Neural progenitor cell (in vitro differentiated cells): ENCODE measurements around the gene CFAP45. TPM values are rescaled to one million over a fixed set of nuclear protein-coding genes. Genes with fewer than 3 reads are reported as not detected.

Source experiments
- DNase-seq: peaks from one replicate; pipeline ENCODE4 v3.0.0-alpha.2; 2016; ENCODE audit warnings: low spot score
- H2AFZ ChIP-seq: fragments of 200-600 bp; sonication (generic); replicated peaks from 2 replicates; pipeline ENCODE4 v1.6.1; 2016; ENCODE audit warnings: antibody characterized with exemption
- H3F3A ChIP-seq: fragments of 200-600 bp; sonication (generic); 2 replicates; pipeline ENCODE4 v1.6.1; 2016; ENCODE audit warnings: antibody characterized with exemption, low read depth
- H3K27ac ChIP-seq: fragments of 200-600 bp; sonication (generic); 2 replicates; pipeline ENCODE4 v1.5.1; 2016; ENCODE audit warnings: mild to moderate bottlenecking
- H3K27me3 ChIP-seq: fragments of 200-600 bp; sonication (generic); 2 replicates; pipeline ENCODE4 v1.6.1; 2016; ENCODE audit warnings: mild to moderate bottlenecking, moderate library complexity
- H3K36me3 ChIP-seq: fragments of 200-600 bp; sonication (generic); 2 replicates; pipeline ENCODE4 v1.5.1; 2016
- H3K4me1 ChIP-seq: fragments of 200-600 bp; sonication (generic); 2 replicates; pipeline ENCODE4 v1.6.1; 2016; ENCODE audit warnings: mixed run types
- H3K4me2 ChIP-seq: fragments of 200-600 bp; sonication (generic); 2 replicates; pipeline ENCODE4 v1.6.1; 2016
- H3K4me3 ChIP-seq: fragments of 200-600 bp; sonication (generic); 2 replicates; pipeline ENCODE4 v1.5.1; 2016
- H3K79me2 ChIP-seq: fragments of 200-600 bp; sonication (generic); 2 replicates; pipeline ENCODE4 v1.6.1; 2016; ENCODE audit warnings: low read depth
- H3K9ac ChIP-seq: fragments of 200-600 bp; sonication (generic); 2 replicates; pipeline ENCODE4 v1.6.1; 2016
- H3K9me3 ChIP-seq: fragments of 200-600 bp; sonication (generic); 2 replicates; pipeline ENCODE4 v1.5.1; 2016; ENCODE audit warnings: low read depth
- H4K20me1 ChIP-seq: fragments of 200-600 bp; sonication (generic); 2 replicates; pipeline ENCODE4 v1.6.1; 2016; ENCODE audit warnings: low read depth
- H3K27ac Mint-ChIP-seq: 3 replicates; pipeline ENCODE4 v1.8.0; 2021; ENCODE audit warnings: mixed read lengths
- H3K27me3 Mint-ChIP-seq: 2 replicates; pipeline ENCODE4 v1.8.0; 2022; ENCODE audit warnings: low read depth, mild to moderate bottlenecking, inconsistent platforms, moderate library complexity, mixed read lengths; ENCODE audit not compliant: insufficient read depth
- H3K36me3 Mint-ChIP-seq: 3 replicates; pipeline ENCODE4 v1.8.0; 2021; ENCODE audit warnings: mixed read lengths
- H3K4me1 Mint-ChIP-seq: 3 replicates; pipeline ENCODE4 v1.8.0; 2021; ENCODE audit warnings: mixed read lengths
- H3K4me3 Mint-ChIP-seq: 3 replicates; pipeline ENCODE4 v1.8.0; 2021; ENCODE audit warnings: mild to moderate bottlenecking, moderate library complexity, mixed read lengths
- H3K9me3 Mint-ChIP-seq: 3 replicates; pipeline ENCODE4 v1.8.0; 2020; ENCODE audit warnings: mixed read lengths
- CTCF ChIP-seq: fragments of 200-600 bp; sonication (generic); IDR thresholded peaks from 2 replicates; pipeline ENCODE4 v1.5.1; 2017; ENCODE audit warnings: antibody characterized with exemption, mild to moderate bottlenecking
- EZH2 ChIP-seq: fragments of 200-600 bp; sonication (generic); IDR thresholded peaks from 2 replicates; pipeline ENCODE4 v1.6.1; 2017; ENCODE audit warnings: antibody characterized with exemption, mild to moderate bottlenecking, moderate library complexity
- EZH2phosphoT487 ChIP-seq: fragments of 200-600 bp; sonication (generic); IDR thresholded peaks from 2 replicates; pipeline ENCODE4 v1.6.1; 2017; ENCODE audit warnings: antibody characterized with exemption
- total RNA-seq: library from RNA; depleted of rRNA; stranded (reverse); fragments of >200 nt; gene quantifications from 2 replicates; pipeline ENCODE4 v1.2.3, GENCODE V29; 2015; ENCODE audit warnings: low replicate concordance

CFAP45 gene
- total RNA-seq, 1 donor from 2014 or later: not detected

GRCh38 chr1:159930634-159931033 is 30.7 kb upstream of the CFAP45 start:
- TF ChIP-seq EZH2phosphoT487 (no peak), EZH2 (no peak)
- Mint-ChIP-seq H3K36me3 (peaks cover 24% of the 10 kb centered on the region), H3K27me3 (peaks cover 5% of the 10 kb centered on the region), H3K27ac (peak overlapping the region; percentile 40), H3K4me3 (no peak overlapping the region), H3K9me3 (no peaks in the 10 kb centered on the region), H3K4me1 (peaks cover 15% of the 10 kb centered on the region)
- Histone ChIP-seq H3K79me2 (no peaks in the 10 kb centered on the region), H3K27me3 (peaks cover 3% of the 10 kb centered on the region), H2AFZ (no peak overlapping the region), H4K20me1 (peaks cover 5% of the 10 kb centered on the region), H3K9me3 (no peaks in the 10 kb centered on the region), H3K4me1 (peaks cover 3% of the 10 kb centered on the region), H3K4me2 (no peak overlapping the region), H3K9ac (no peak overlapping the region), H3K4me3 (no peak overlapping the region), H3K36me3 (no peaks in the 10 kb centered on the region), H3K27ac (no peak overlapping the region), H3F3A (no peaks in the 10 kb centered on the region)
- no peak for DNase-seq

GRCh38 chr1:159930216-159930615 is 30.3 kb upstream of the CFAP45 start:
- Mint-ChIP-seq H3K36me3 (peaks cover 20% of the 10 kb centered on the region), H3K27me3 (peaks cover 5% of the 10 kb centered on the region), H3K9me3 (no peaks in the 10 kb centered on the region), H3K4me1 (peaks cover 19% of the 10 kb centered on the region), H3K27ac (no peak overlapping the region), H3K4me3 (no peak overlapping the region)
- Histone ChIP-seq H3K4me2 (no peak overlapping the region), H3K27ac (no peak overlapping the region), H3K4me3 (no peak overlapping the region), H2AFZ (no peak overlapping the region), H3K4me1 (peaks cover 4% of the 10 kb centered on the region), H3K9me3 (no peaks in the 10 kb centered on the region), H3F3A (no peaks in the 10 kb centered on the region), H3K36me3 (no peaks in the 10 kb centered on the region), H3K27me3 (peaks cover 6% of the 10 kb centered on the region), H4K20me1 (peaks cover 2% of the 10 kb centered on the region), H3K79me2 (no peaks in the 10 kb centered on the region), H3K9ac (no peak overlapping the region)
- no peak for TF ChIP-seq EZH2phosphoT487
- TF ChIP-seq EZH2: no peak
- TF ChIP-seq CTCF: no peak
- DNase-seq: no peak

GRCh38 chr1:159929155-159930051 is 29.4 kb upstream of the CFAP45 start:
- Histone ChIP-seq H3K4me2 (no peak overlapping the region), H3K27me3 (peaks cover 14% of the 10 kb centered on the region), H3K9me3 (no peaks in the 10 kb centered on the region), H3K36me3 (no peaks in the 10 kb centered on the region), H3K4me1 (peaks cover 10% of the 10 kb centered on the region), H3F3A (no peaks in the 10 kb centered on the region), H3K4me3 (no peak overlapping the region), H2AFZ (no peak overlapping the region), H3K27ac (no peak overlapping the region), H3K79me2 (no peaks in the 10 kb centered on the region), H4K20me1 (no peaks in the 10 kb centered on the region), H3K9ac (no peak overlapping the region)
- no peak for TF ChIP-seq EZH2
- peaks cover 5% of the 10 kb centered on the region for H3K27me3 Mint-ChIP-seq
- H3K4me3 Mint-ChIP-seq: no peak overlapping the region
- H3K4me1 Mint-ChIP-seq: peaks cover 22% of the 10 kb centered on the region
- peaks cover 18% of the 10 kb centered on the region for H3K36me3 Mint-ChIP-seq
- no peaks in the 10 kb centered on the region for H3K9me3 Mint-ChIP-seq
- DNase-seq: peak; percentile 44
- H3K27ac Mint-ChIP-seq: peak overlapping the region; percentile 29

- no peak overlapping the region for H3K27ac ChIP-seq
- no peak for DNase-seq
- H4K20me1 ChIP-seq: no peaks in the 10 kb centered on the region
- peaks cover 23% of the 10 kb centered on the region for H3K27me3 ChIP-seq
- H3K9ac ChIP-seq: no peak overlapping the region
- no peaks in the 10 kb centered on the region for H3K9me3 ChIP-seq
- H3K27me3 Mint-ChIP-seq: peaks cover 8% of the 10 kb centered on the region
- no peaks in the 10 kb centered on the region for H3K9me3 Mint-ChIP-seq
- H3K36me3 Mint-ChIP-seq: peaks cover 17% of the 10 kb centered on the region
- no peak overlapping the region for H3K4me3 ChIP-seq
- H3K79me2 ChIP-seq: no peaks in the 10 kb centered on the region
- H3K4me2 ChIP-seq: no peak overlapping the region
- H2AFZ ChIP-seq: no peak overlapping the region
- TF ChIP-seq CTCF: no peak
- TF ChIP-seq EZH2phosphoT487: no peak
- TF ChIP-seq EZH2: no peak
- no peak overlapping the region for H3K4me3 Mint-ChIP-seq
- peaks cover 29% of the 10 kb centered on the region for H3K4me1 Mint-ChIP-seq
- no peaks in the 10 kb centered on the region for H3F3A ChIP-seq
- peaks cover 15% of the 10 kb centered on the region for H3K4me1 ChIP-seq
- no peaks in the 10 kb centered on the region for H3K36me3 ChIP-seq
- peak overlapping the region; percentile 29 for H3K27ac Mint-ChIP-seq
Observed at GRCh38 chr1:159928491-159929050, 28.6 kb upstream of the CFAP45 start.
